Measurements from ENCODE around the gene SSH2. TPM values are rescaled to one million over a fixed set of nuclear protein-coding genes. Genes with fewer than 3 reads are reported as not detected.

SSH2 gene
- total RNA-seq, 1 donor from 2014 or later = 21.9 TPM

DNA sequence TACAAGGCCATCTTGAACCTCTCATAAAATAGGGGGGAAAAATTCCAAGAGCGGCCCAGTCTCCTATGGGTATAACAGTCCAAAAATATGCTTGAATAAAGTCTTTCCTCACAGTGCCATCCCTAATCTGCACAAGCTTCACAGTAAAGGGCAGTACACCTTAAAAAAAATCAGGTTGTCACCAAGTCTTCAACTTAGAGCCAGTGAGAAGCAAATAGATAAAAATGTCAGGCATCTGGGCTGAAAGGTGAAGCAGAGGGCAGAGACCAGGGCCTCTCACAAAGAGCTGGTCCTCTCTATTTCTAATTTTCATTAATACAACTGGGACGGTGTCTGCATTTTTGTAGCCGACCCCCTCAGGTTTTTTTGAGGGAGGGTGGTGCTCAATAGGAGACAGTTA, 82.9 kb downstream of the SSH2 start:
- no peak overlapping the region for H3K4me3 Mint-ChIP-seq (ENCODE audit: unreplicated experiment)
- no peaks in the 10 kb centered on the region for H3K9me3 Mint-ChIP-seq (ENCODE audit: unreplicated experiment)
- no peak overlapping the region for H3K27ac Mint-ChIP-seq (ENCODE audit: unreplicated experiment)

DNA sequence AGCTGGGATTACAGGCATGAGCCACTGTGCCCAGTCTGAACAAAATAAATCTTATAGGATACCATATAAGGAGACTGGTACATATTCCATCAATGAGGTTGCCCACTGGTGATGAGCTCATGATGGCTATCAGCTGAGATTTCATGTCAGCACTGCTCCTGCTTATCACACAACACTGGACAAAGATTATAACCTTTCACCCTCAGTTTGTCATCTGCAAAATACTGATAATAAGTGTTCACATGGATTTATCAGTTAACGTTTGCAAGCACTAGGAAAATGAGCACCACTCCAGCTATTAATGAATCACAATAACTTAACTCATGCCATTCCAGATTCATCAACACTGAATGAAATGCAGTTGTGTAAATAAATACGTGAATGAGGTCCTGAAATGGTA, 83.7 kb downstream of the SSH2 start:
- DNase-seq (ENCODE audit: extremely low spot score, unreplicated experiment) = no peak
- Mint-ChIP-seq H3K36me3 (ENCODE audit: unreplicated experiment) (peaks cover 5% of the 10 kb centered on the region), H3K4me3 (ENCODE audit: unreplicated experiment) (no peak overlapping the region), H3K9me3 (ENCODE audit: unreplicated experiment) (no peaks in the 10 kb centered on the region), H3K27me3 (ENCODE audit: unreplicated experiment) (no peaks in the 10 kb centered on the region), H3K27ac (ENCODE audit: unreplicated experiment) (no peak overlapping the region), H3K4me1 (ENCODE audit: unreplicated experiment) (peaks cover 15% of the 10 kb centered on the region)
- TF ChIP-seq CTCF (IDR thresholded peaks at IDR 0.05) = no peak

More for the DNA sequence above, 82.9 kb downstream of the SSH2 start:
- Mint-ChIP-seq H3K27me3 (ENCODE audit: unreplicated experiment) (no peaks in the 10 kb centered on the region), H3K4me1 (ENCODE audit: unreplicated experiment) (peaks cover 15% of the 10 kb centered on the region), H3K36me3 (ENCODE audit: unreplicated experiment) (peaks cover 5% of the 10 kb centered on the region)
- no peak for TF ChIP-seq CTCF (IDR thresholded peaks at IDR 0.05)
- DNase-seq (ENCODE audit: extremely low spot score, unreplicated experiment) = no peak

DNA sequence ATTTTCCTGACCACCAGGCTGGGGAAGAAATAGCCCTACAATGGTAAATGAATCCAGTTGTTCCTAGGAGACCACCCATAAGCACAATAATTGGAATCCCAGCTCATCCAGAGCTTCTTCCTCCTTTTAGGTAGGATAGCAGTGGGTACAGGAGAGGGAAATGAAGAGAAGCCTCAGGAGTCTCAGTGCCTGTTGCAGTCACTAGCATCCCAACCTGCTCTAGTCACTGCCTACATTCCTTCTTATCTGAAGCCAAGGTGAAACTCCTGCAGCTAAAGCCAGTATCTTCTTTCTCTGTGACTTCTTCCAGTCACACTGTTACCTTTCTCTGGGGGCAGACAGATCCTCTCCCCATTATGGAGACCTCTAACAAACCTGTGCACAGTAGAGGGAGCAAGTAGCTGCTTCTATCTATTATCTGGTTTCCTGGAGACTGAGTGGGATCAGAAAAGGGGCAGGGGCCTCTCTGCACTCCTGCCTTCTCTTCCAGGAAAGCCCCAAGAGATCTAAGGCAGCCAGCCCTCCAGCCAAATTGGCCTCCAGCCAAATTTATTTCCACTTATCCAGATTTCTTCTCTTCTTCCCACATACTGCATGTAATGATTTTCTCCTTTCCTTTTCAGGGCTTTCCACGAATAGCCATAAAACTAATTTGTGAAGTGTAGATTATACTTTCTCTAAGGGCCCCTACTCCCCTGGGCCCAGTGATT, 85.5 kb downstream of the SSH2 start:
- peaks cover 5% of the 10 kb centered on the region for H3K36me3 Mint-ChIP-seq (ENCODE audit: unreplicated experiment)
- no peaks in the 10 kb centered on the region for H3K9me3 Mint-ChIP-seq (ENCODE audit: unreplicated experiment)
- no peak for DNase-seq (ENCODE audit: extremely low spot score, unreplicated experiment)
- no peak overlapping the region for H3K27ac Mint-ChIP-seq (ENCODE audit: unreplicated experiment)
- H3K4me1 Mint-ChIP-seq (ENCODE audit: unreplicated experiment) = peaks cover 11% of the 10 kb centered on the region
- no peak overlapping the region for H3K4me3 Mint-ChIP-seq (ENCODE audit: unreplicated experiment)
- TF ChIP-seq CTCF (IDR thresholded peaks at IDR 0.05) = peak; percentile 26
- no peaks in the 10 kb centered on the region for H3K27me3 Mint-ChIP-seq (ENCODE audit: unreplicated experiment)

DNA sequence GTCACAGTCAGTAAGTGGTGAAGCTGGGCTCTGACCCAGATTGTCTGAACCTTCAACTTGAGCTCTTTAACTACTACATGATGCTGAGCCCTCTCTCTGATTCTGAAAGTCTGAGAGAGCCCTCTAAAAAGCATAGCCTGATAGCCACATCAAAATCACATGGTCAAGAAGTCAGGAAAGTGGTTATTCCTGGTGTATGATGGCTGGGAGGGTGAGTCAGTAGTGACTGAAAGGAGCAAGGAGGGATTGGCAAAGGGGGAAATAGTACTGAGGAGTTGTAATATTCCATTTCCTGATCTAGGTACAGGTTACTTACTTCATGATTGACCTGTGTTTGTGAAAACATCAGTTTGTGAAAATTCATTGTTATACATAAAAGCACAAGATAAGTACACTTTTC, 89.1 kb downstream of the SSH2 start:
- no peak overlapping the region for H3K4me3 Mint-ChIP-seq (ENCODE audit: unreplicated experiment)
- peaks cover 17% of the 10 kb centered on the region for H3K4me1 Mint-ChIP-seq (ENCODE audit: unreplicated experiment)
- no peak overlapping the region for H3K27ac Mint-ChIP-seq (ENCODE audit: unreplicated experiment)
- H3K27me3 Mint-ChIP-seq (ENCODE audit: unreplicated experiment) = no peaks in the 10 kb centered on the region
- TF ChIP-seq CTCF (IDR thresholded peaks at IDR 0.05) = no peak
- H3K9me3 Mint-ChIP-seq (ENCODE audit: unreplicated experiment) = no peaks in the 10 kb centered on the region
- no peak for DNase-seq (ENCODE audit: extremely low spot score, unreplicated experiment)
- peaks cover 1% of the 10 kb centered on the region for H3K36me3 Mint-ChIP-seq (ENCODE audit: unreplicated experiment)

DNA sequence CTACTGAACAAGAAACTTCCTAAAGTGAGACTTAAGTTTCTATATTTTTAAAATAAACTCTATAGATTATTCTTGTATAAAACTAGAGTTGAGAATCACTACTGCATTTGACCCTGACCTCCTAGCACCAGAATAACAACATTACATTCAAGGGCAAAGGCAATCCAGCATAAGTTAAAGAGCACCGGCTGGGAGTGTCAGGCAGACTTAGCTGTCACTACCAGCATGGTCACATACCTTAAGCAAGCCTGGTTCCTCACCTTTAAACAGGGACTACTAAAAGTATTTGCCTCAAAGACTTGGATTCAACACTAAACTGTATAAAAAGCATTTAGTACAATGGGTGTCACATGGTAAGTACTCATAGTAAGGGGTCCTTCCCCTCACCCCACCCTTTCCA, 90.4 kb downstream of the SSH2 start:
- no peaks in the 10 kb centered on the region for H3K9me3 Mint-ChIP-seq (ENCODE audit: unreplicated experiment)
- peaks cover 1% of the 10 kb centered on the region for H3K36me3 Mint-ChIP-seq (ENCODE audit: unreplicated experiment)
- H3K27me3 Mint-ChIP-seq (ENCODE audit: unreplicated experiment) = no peaks in the 10 kb centered on the region
- no peak overlapping the region for H3K4me3 Mint-ChIP-seq (ENCODE audit: unreplicated experiment)
- no peak for DNase-seq (ENCODE audit: extremely low spot score, unreplicated experiment)
- no peak for TF ChIP-seq CTCF (IDR thresholded peaks at IDR 0.05)
- no peak overlapping the region for H3K27ac Mint-ChIP-seq (ENCODE audit: unreplicated experiment)
- H3K4me1 Mint-ChIP-seq (ENCODE audit: unreplicated experiment) = peaks cover 11% of the 10 kb centered on the region

Measured in osteocyte (in vitro differentiated cells).